Measurements from ENCODE around the gene CDC42BPB.

The CDC42BPB gene

GRCh38 chr14:102915292-102916110, 141.8 kb downstream of the CDC42BPB start:
- DNase-seq, result no peak

GRCh38 chr14:102914474-102915291, 142.7 kb downstream of the CDC42BPB start:
- DNase-seq, result no peak

- no peak for DNase-seq
Observed at GRCh38 chr14:102913341-102914211, 143.8 kb downstream of the CDC42BPB start.

- DNase-seq, result no peak
Observed at GRCh38 chr14:102911991-102912761, 145.2 kb downstream of the CDC42BPB start.

GRCh38 chr14:102911541-102911951, 145.8 kb downstream of the CDC42BPB start:
- no peak for DNase-seq

- DNase-seq, result no peak
Observed at GRCh38 chr14:102910442-102910841, 146.9 kb downstream of the CDC42BPB start.

- DNase-seq, result no peak
Observed at GRCh38 chr14:102909911-102910310, 147.4 kb downstream of the CDC42BPB start.

GRCh38 chr14:102909462-102909861, 147.9 kb downstream of the CDC42BPB start:
- DNase-seq, result no peak

- DNase-seq, result no peak
Observed at GRCh38 chr14:102908766-102909455, 148.4 kb downstream of the CDC42BPB start.

- no peak for DNase-seq
Observed at GRCh38 chr14:102907980-102908730, 149.2 kb downstream of the CDC42BPB start.

- no peak for DNase-seq
Observed at GRCh38 chr14:102907303-102907844, 150.0 kb downstream of the CDC42BPB start.

GRCh38 chr14:102906616-102907302, 150.6 kb downstream of the CDC42BPB start:
- DNase-seq, result no peak

GRCh38 chr14:102905116-102906108, 151.9 kb downstream of the CDC42BPB start:
- DNase-seq, result no peak

- no peak for DNase-seq
Observed at GRCh38 chr14:102903889-102904512, 153.3 kb downstream of the CDC42BPB start.

GRCh38 chr14:102903248-102903888, 154.0 kb downstream of the CDC42BPB start:
- DNase-seq, result no peak

Data from hypothalamus (tissue), 51 donors.